HepG2 (cell line): ENCODE results near the gene SYCE3. TPM values are rescaled to one million over a fixed set of nuclear protein-coding genes. Genes with fewer than 3 reads are reported as not detected.
A peak's percentile ranks its signal among the peaks of the same experiment; 100 is the strongest.

Experiments used
- EHMT2 ChIP-seq: fragments of 200-600 bp; sonication (generic); IDR thresholded peaks from 2 replicates; pipeline ENCODE4 v1.7.0; 2017; ENCODE audit warnings: antibody characterized with exemption, low read depth, low read length, borderline replicate concordance
- KLF13 ChIP-seq: sonication (generic); formaldehyde crosslinking; IDR thresholded peaks from 2 replicates; pipeline ENCODE4 v1.4.0; 2020; ENCODE audit warnings: mild to moderate bottlenecking, missing genetic modification reagents
- NR2F2 ChIP-seq: IDR thresholded peaks from 2 replicates; pipeline ENCODE4 v1.6.1; 2012; ENCODE audit warnings: low read depth, inconsistent platforms, borderline replicate concordance
- STAT5B ChIP-seq: sonication (generic); formaldehyde crosslinking; IDR thresholded peaks from 2 replicates; pipeline ENCODE4 v1.4.0; 2020; ENCODE audit warnings: missing genetic modification reagents
- ZFP36 ChIP-seq: fragments of 150-350 bp; IDR thresholded peaks from 2 replicates; pipeline ENCODE4 v1.6.1; 2018; ENCODE audit warnings: borderline replicate concordance, low read length, low read depth; ENCODE audit not compliant: partially characterized antibody
- ZNF263 ChIP-seq: sonication (generic); formaldehyde crosslinking; IDR thresholded peaks from 2 replicates; pipeline ENCODE4 v1.4.0; 2020; ENCODE audit warnings: missing genetic modification reagents
- polyA plus RNA-seq, 8 experiments: library from polyadenylated mRNA; depleted of rRNA in 3 of 8; stranded (reverse) in 7 of 8; unstranded in 1 of 8; fragments of >200 nt; fragmentation: Illumina TruSeq in 4 of 8; extraction: Trizol in 4 of 8; gene quantifications; 2 replicates each; pipeline versions ENCODE4 v1.2.1 to v1.2.3, GENCODE V29; 2011 to 2016; ENCODE audit warnings: low read depth in 4 of 8, missing spikeins in 1 of 8, mixed read lengths in 1 of 8; ENCODE audit not compliant: insufficient read depth in 1 of 8
- total RNA-seq, 5 experiments: library from RNA; depleted of rRNA; stranded (reverse); fragments of >200 nt; fragmentation: Illumina TruSeq; extraction: Trizol; gene quantifications; 2 replicates each; pipeline ENCODE4 v1.2.3, GENCODE V29; 2016; ENCODE audit warnings: low read depth in 1 of 5
- TF ChIP-seq, protein P1 (sequence below): sonication (generic); formaldehyde crosslinking; IDR thresholded peaks from 2 replicates; pipeline ENCODE4 v1.5.0; 2020; ENCODE audit warnings: mild to moderate bottlenecking, missing genetic modification reagents, borderline replicate concordance
- TF ChIP-seq, protein P2 (sequence below): fragments of 450-650 bp; IDR thresholded peaks from 2 replicates; pipeline ENCODE4 v1.6.1; 2017
- TF ChIP-seq, protein P3 (sequence below): sonication (generic); formaldehyde crosslinking; IDR thresholded peaks from one replicate; pipeline ENCODE4 v1.5.1; 2020; ENCODE audit warnings: mild to moderate bottlenecking, missing genetic modification reagents; ENCODE audit errors: not compliant biosample characterization

SYCE3 gene
- total and polyA plus RNA-seq, 2 of the 13 experiments (the other 11 are each of a cell fraction or from before 2014, with no cell fraction given), result not detected

DNA sequence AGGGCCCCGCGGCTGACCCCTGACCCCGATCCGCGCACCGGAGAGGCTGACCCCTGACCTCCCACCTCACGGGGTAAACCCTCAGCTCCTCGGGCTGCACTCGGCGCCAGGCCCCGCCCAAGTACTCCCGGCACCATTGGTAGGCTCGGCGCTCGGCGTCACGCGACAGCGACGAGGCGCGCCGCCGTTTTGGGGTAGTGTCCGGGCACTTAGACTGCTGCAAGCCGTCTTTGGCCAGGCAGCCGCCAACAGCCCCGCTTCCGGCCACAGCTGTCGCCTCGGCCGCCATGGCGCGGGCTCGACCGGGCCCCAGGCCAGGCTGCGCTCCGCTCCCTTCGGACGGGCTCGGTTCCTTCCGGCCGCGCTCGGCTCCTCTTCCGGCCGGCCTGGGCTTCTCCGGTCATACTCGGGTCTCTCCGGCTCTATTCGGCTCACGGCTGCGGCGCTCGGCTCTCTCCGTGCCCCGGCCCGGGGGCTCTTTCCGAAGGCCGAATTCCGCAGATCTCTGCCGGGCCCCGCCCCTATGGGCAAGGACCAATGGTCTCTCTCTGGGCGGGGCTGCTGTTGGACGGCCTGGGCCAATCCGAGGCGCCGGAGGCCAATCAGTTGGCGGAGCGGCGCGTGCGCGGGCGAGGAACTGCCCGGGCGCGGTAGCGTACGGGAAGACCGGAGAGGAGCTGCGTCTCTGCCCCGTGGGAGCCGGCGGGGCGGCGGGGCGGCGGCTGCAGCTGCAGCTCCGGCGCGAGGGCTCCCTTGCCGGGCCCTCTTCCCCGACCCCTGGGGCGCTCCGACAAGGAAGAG, 20.0 kb upstream of the SYCE3 start, which contains the start of gene CHKB (continued):
- TF ChIP-seq, protein P1, sequence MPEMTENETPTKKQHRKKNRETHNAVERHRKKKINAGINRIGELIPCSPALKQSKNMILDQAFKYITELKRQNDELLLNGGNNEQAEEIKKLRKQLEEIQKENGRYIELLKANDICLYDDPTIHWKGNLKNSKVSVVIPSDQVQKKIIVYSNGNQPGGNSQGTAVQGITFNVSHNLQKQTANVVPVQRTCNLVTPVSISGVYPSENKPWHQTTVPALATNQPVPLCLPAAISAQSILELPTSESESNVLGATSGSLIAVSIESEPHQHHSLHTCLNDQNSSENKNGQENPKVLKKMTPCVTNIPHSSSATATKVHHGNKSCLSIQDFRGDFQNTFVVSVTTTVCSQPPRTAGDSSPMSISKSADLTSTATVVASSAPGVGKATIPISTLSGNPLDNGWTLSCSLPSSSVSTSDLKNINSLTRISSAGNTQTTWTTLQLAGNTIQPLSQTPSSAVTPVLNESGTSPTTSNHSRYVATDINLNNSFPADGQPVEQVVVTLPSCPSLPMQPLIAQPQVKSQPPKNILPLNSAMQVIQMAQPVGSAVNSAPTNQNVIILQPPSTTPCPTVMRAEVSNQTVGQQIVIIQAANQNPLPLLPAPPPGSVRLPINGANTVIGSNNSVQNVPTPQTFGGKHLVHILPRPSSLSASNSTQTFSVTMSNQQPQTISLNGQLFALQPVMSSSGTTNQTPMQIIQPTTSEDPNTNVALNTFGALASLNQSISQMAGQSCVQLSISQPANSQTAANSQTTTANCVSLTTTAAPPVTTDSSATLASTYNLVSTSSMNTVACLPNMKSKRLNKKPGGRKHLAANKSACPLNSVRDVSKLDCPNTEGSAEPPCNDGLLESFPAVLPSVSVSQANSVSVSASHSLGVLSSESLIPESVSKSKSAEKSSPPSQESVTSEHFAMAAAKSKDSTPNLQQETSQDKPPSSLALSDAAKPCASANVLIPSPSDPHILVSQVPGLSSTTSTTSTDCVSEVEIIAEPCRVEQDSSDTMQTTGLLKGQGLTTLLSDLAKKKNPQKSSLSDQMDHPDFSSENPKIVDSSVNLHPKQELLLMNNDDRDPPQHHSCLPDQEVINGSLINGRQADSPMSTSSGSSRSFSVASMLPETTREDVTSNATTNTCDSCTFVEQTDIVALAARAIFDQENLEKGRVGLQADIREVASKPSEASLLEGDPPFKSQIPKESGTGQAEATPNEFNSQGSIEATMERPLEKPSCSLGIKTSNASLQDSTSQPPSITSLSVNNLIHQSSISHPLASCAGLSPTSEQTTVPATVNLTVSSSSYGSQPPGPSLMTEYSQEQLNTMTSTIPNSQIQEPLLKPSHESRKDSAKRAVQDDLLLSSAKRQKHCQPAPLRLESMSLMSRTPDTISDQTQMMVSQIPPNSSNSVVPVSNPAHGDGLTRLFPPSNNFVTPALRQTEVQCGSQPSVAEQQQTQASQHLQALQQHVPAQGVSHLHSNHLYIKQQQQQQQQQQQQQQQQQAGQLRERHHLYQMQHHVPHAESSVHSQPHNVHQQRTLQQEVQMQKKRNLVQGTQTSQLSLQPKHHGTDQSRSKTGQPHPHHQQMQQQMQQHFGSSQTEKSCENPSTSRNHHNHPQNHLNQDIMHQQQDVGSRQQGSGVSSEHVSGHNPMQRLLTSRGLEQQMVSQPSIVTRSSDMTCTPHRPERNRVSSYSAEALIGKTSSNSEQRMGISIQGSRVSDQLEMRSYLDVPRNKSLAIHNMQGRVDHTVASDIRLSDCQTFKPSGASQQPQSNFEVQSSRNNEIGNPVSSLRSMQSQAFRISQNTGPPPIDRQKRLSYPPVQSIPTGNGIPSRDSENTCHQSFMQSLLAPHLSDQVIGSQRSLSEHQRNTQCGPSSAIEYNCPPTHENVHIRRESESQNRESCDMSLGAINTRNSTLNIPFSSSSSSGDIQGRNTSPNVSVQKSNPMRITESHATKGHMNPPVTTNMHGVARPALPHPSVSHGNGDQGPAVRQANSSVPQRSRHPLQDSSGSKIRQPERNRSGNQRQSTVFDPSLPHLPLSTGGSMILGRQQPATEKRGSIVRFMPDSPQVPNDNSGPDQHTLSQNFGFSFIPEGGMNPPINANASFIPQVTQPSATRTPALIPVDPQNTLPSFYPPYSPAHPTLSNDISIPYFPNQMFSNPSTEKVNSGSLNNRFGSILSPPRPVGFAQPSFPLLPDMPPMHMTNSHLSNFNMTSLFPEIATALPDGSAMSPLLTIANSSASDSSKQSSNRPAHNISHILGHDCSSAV (CRISPR knock-in tag), result no peak
- peak; percentile 67; the same call in 1 of the 2 replicates for TF ChIP-seq NR2F2
- TF ChIP-seq, protein P2, sequence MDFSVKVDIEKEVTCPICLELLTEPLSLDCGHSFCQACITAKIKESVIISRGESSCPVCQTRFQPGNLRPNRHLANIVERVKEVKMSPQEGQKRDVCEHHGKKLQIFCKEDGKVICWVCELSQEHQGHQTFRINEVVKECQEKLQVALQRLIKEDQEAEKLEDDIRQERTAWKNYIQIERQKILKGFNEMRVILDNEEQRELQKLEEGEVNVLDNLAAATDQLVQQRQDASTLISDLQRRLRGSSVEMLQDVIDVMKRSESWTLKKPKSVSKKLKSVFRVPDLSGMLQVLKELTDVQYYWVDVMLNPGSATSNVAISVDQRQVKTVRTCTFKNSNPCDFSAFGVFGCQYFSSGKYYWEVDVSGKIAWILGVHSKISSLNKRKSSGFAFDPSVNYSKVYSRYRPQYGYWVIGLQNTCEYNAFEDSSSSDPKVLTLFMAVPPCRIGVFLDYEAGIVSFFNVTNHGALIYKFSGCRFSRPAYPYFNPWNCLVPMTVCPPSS, result no peak
- TF ChIP-seq EHMT2, result no peak
- TF ChIP-seq STAT5B, result 0 out of 2 replicates have a peak, but pooled peaks have one; percentile 54
- TF ChIP-seq ZNF263 (CRISPR knock-in tag), result no peak; the same call in 1 of the 2 replicates
- TF ChIP-seq ZFP36, result no peak
- no peak for TF ChIP-seq KLF13
- TF ChIP-seq, protein P3, sequence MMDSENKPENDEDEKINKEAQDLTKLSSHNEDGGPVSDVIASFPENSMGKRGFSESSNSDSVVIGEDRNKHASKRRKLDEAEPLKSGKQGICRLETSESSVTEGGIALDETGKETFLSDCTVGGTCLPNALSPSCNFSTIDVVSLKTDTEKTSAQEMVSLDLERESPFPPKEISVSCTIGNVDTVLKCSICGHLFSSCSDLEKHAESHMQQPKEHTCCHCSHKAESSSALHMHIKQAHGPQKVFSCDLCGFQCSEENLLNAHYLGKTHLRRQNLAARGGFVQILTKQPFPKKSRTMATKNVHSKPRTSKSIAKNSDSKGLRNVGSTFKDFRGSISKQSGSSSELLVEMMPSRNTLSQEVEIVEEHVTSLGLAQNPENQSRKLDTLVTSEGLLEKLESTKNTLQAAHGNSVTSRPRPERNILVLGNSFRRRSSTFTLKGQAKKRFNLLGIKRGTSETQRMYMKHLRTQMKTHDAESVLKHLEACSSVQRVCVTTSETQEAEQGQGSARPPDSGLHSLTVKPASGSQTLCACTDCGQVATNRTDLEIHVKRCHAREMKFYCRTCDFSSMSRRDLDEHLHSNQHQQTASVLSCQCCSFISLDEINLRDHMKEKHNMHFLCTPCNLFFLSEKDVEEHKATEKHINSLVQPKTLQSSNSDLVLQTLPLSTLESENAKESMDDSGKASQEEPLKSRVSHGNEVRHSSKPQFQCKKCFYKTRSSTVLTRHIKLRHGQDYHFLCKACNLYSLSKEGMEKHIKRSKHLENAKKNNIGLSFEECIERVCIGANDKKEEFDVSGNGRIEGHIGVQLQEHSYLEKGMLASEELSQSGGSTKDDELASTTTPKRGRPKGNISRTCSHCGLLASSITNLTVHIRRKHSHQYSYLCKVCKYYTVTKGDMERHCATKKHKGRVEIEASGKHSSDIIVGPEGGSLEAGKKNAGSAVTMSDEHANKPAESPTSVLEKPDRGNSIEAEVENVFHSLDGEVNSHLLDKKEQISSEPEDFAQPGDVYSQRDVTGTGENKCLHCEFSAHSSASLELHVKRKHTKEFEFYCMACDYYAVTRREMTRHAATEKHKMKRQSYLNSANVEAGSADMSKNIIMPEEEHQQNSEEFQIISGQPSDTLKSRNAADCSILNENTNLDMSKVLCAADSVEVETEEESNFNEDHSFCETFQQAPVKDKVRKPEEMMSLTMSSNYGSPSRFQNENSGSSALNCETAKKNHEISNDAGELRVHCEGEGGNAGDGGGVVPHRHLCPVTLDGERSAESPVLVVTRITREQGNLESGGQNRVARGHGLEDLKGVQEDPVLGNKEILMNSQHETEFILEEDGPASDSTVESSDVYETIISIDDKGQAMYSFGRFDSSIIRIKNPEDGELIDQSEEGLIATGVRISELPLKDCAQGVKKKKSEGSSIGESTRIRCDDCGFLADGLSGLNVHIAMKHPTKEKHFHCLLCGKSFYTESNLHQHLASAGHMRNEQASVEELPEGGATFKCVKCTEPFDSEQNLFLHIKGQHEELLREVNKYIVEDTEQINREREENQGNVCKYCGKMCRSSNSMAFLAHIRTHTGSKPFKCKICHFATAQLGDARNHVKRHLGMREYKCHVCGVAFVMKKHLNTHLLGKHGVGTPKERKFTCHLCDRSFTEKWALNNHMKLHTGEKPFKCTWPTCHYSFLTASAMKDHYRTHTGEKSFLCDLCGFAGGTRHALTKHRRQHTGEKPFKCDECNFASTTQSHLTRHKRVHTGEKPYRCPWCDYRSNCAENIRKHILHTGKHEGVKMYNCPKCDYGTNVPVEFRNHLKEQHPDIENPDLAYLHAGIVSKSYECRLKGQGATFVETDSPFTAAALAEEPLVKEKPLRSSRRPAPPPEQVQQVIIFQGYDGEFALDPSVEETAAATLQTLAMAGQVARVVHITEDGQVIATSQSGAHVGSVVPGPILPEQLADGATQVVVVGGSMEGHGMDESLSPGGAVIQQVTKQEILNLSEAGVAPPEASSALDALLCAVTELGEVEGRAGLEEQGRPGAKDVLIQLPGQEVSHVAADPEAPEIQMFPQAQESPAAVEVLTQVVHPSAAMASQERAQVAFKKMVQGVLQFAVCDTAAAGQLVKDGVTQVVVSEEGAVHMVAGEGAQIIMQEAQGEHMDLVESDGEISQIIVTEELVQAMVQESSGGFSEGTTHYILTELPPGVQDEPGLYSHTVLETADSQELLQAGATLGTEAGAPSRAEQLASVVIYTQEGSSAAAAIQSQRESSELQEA (CRISPR knock-in tag), result no peak
